NCI-H82 (cell line): ENCODE data around the gene SMIM30.
"Not testable (repeated sequence)": the region's sequence is repeated elsewhere in the genome, so short reads cannot be mapped to it uniquely, and the experiment has no call there.

Source experiments
- DNase-seq: peaks from one replicate; lab custom pipeline; 2025; lab: John Stamatoyannopoulos, UW

SMIM30 gene

GRCh38 chr7:113118074-113118959, at the start of gene SMIM30:
SMIM30 (minus strand) TSS chr7:113118554; CDS start chr7:113117578, 976 bp downstream.
- DNase-seq = peak; percentile 97

- DNase-seq = not testable (repeated sequence)
These were observed 47.8 kb upstream of the SMIM30 start for GRCh38 chr7:113166176-113166575.

- DNase-seq = no peak
These were observed 42.7 kb upstream of the SMIM30 start for GRCh38 chr7:113161050-113161449.

- peak; percentile 81 for DNase-seq
These were observed 41.5 kb upstream of the SMIM30 start for GRCh38 chr7:113159746-113160339.

GRCh38 chr7:113158756-113159155, 40.4 kb upstream of the SMIM30 start:
- DNase-seq = no peak

- DNase-seq = no peak
These were observed 35.8 kb upstream of the SMIM30 start for GRCh38 chr7:113154117-113154516.

- DNase-seq = no peak
These were observed 26.5 kb upstream of the SMIM30 start for GRCh38 chr7:113144817-113145216.

GRCh38 chr7:113143486-113144257, 25.3 kb upstream of the SMIM30 start:
- no peak for DNase-seq

- DNase-seq = no peak
These were observed 24.2 kb upstream of the SMIM30 start for GRCh38 chr7:113142385-113143119.

- DNase-seq = peak; percentile 79
These were observed 23.4 kb upstream of the SMIM30 start for GRCh38 chr7:113141803-113142202.

- no peak for DNase-seq
These were observed 22.6 kb upstream of the SMIM30 start for GRCh38 chr7:113140956-113141355.

- no peak for DNase-seq
These were observed 18.9 kb upstream of the SMIM30 start for GRCh38 chr7:113137241-113137640.

GRCh38 chr7:113134025-113134424, 15.7 kb upstream of the SMIM30 start:
- DNase-seq = no peak

GRCh38 chr7:113131367-113131766, 13.0 kb upstream of the SMIM30 start:
- no peak for DNase-seq

- no peak for DNase-seq
These were observed 9.7 kb upstream of the SMIM30 start for GRCh38 chr7:113128031-113128430.

- no peak for DNase-seq
These were observed 7.4 kb upstream of the SMIM30 start for GRCh38 chr7:113125728-113126127.

- no peak for DNase-seq
These were observed 4.4 kb upstream of the SMIM30 start for GRCh38 chr7:113122744-113123143.

- no peak for DNase-seq
These were observed 2.3 kb upstream of the SMIM30 start for GRCh38 chr7:113120647-113121046.

GRCh38 chr7:113119429-113119828, 1.1 kb upstream of the SMIM30 start:
- no peak for DNase-seq

- not testable (repeated sequence) for DNase-seq
These were observed 980 bp downstream of the SMIM30 start for GRCh38 chr7:113117374-113117774.

GRCh38 chr7:113113912-113114311, 4.4 kb downstream of the SMIM30 start:
- DNase-seq = peak; percentile 65

- DNase-seq = no peak
These were observed 8.6 kb downstream of the SMIM30 start for GRCh38 chr7:113109718-113110117.
